GM21381 (cell line): Measurements from ENCODE around the gene C1QTNF5.

ENCODE experiments used
- ATAC-seq: cut with Tn5 transposase; IDR thresholded peaks from one replicate; pipeline ENCODE4 v1.9.1; 2021; ENCODE audit warnings: mild to moderate bottlenecking, moderate library complexity; ENCODE audit not compliant: unreplicated experiment

C1QTNF5 gene

GRCh38 chr11:119359365-119360214 lies 18.9 kb upstream of the C1QTNF5 start:
- no peak for ATAC-seq

GRCh38 chr11:119357074-119357473 lies 16.4 kb upstream of the C1QTNF5 start:
- no peak for ATAC-seq

GRCh38 chr11:119356349-119357031 lies 15.8 kb upstream of the C1QTNF5 start:
- ATAC-seq = peak; percentile 71

- ATAC-seq = no peak
Observed at GRCh38 chr11:119355091-119355843, 14.6 kb upstream of the C1QTNF5 start.

- no peak for ATAC-seq
Observed at GRCh38 chr11:119352857-119353260, 12.2 kb upstream of the C1QTNF5 start.

- no peak for ATAC-seq
Observed at GRCh38 chr11:119351232-119351631, 10.5 kb upstream of the C1QTNF5 start.

- no peak for ATAC-seq
Observed at GRCh38 chr11:119350302-119350701, 9.6 kb upstream of the C1QTNF5 start.

GRCh38 chr11:119347940-119348605 lies 7.4 kb upstream of the C1QTNF5 start:
- ATAC-seq = no peak

- no peak for ATAC-seq
Observed at GRCh38 chr11:119347242-119347641, 6.6 kb upstream of the C1QTNF5 start.

GRCh38 chr11:119346605-119347004 lies 5.9 kb upstream of the C1QTNF5 start, which contains the start of gene MFRP:
MFRP (minus strand) TSS chr11:119346705; CDS start chr11:119346513, 192 bp downstream.
- no peak for ATAC-seq

GRCh38 chr11:119345685-119346084 lies 5.0 kb upstream of the C1QTNF5 start:
- no peak for ATAC-seq

GRCh38 chr11:119344291-119345010 lies 3.8 kb upstream of the C1QTNF5 start:
- ATAC-seq = no peak

GRCh38 chr11:119343726-119344125 lies 3.0 kb upstream of the C1QTNF5 start:
- no peak for ATAC-seq

GRCh38 chr11:119342362-119343130 lies 1.9 kb upstream of the C1QTNF5 start:
- ATAC-seq = no peak

- no peak for ATAC-seq
Observed at GRCh38 chr11:119342023-119342300, 1.3 kb upstream of the C1QTNF5 start.

- no peak for ATAC-seq
Observed at GRCh38 chr11:119341222-119342022, 739 bp upstream of the C1QTNF5 start.

- ATAC-seq = no peak
Observed at GRCh38 chr11:119339589-119340334, 921 bp downstream of the C1QTNF5 start.

- no peak for ATAC-seq
Observed at GRCh38 chr11:119338965-119339588, 1.6 kb downstream of the C1QTNF5 start.
